HEK293 (cell line): ENCODE results near the gene PRAC1.

Experiments used
- ZNF174 ChIP-seq: fragments of 450-650 bp; formaldehyde crosslinking; IDR thresholded peaks from 2 replicates; pipeline ENCODE4 v1.5.0; 2017; ENCODE audit warnings: missing biosample characterization, mild to moderate bottlenecking, missing genetic modification characterization
- ZNF37A ChIP-seq: fragments of 450-650 bp; IDR thresholded peaks from 2 replicates; pipeline ENCODE4 v1.5.1; 2018; ENCODE audit warnings: missing biosample characterization, missing genetic modification characterization
- TF ChIP-seq, protein P1 (sequence below): fragments of 450-650 bp; formaldehyde crosslinking; IDR thresholded peaks from 2 replicates; pipeline ENCODE4 v1.5.1; 2016; ENCODE audit warnings: missing biosample characterization, missing genetic modification characterization
- TF ChIP-seq, protein P2 (sequence below): fragments of 450-650 bp; formaldehyde crosslinking; IDR thresholded peaks from 2 replicates; pipeline ENCODE4 v1.5.1; 2016; ENCODE audit warnings: missing biosample characterization, missing genetic modification characterization
- TF ChIP-seq, protein P3 (sequence below): fragments of 450-650 bp; formaldehyde crosslinking; IDR thresholded peaks from 2 replicates; pipeline ENCODE4 v1.5.1; 2017; ENCODE audit warnings: missing biosample characterization, missing genetic modification characterization

DNA sequence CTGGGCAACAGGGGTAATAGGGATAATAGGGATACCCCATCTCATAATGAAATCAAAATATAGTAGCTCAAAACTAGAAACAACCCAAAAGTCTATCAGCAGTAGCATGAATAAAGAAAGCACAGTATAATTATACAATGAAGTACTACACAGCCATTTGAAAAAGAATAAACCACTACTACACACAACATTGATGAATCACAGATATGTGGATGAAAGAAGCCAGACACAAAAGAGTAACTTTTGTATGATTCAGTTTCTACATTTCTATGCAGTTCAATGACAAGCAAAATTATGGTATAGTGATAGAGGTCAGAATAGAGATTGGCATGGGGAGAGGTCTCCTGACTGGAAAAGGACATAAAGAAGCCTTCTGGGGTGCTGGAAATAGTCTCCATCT is 9.0 kb upstream of the PRAC1 start:
- TF ChIP-seq, protein P1, sequence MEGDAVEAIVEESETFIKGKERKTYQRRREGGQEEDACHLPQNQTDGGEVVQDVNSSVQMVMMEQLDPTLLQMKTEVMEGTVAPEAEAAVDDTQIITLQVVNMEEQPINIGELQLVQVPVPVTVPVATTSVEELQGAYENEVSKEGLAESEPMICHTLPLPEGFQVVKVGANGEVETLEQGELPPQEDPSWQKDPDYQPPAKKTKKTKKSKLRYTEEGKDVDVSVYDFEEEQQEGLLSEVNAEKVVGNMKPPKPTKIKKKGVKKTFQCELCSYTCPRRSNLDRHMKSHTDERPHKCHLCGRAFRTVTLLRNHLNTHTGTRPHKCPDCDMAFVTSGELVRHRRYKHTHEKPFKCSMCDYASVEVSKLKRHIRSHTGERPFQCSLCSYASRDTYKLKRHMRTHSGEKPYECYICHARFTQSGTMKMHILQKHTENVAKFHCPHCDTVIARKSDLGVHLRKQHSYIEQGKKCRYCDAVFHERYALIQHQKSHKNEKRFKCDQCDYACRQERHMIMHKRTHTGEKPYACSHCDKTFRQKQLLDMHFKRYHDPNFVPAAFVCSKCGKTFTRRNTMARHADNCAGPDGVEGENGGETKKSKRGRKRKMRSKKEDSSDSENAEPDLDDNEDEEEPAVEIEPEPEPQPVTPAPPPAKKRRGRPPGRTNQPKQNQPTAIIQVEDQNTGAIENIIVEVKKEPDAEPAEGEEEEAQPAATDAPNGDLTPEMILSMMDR (tag by site-specific recombination) = no peak
- TF ChIP-seq, protein P2, sequence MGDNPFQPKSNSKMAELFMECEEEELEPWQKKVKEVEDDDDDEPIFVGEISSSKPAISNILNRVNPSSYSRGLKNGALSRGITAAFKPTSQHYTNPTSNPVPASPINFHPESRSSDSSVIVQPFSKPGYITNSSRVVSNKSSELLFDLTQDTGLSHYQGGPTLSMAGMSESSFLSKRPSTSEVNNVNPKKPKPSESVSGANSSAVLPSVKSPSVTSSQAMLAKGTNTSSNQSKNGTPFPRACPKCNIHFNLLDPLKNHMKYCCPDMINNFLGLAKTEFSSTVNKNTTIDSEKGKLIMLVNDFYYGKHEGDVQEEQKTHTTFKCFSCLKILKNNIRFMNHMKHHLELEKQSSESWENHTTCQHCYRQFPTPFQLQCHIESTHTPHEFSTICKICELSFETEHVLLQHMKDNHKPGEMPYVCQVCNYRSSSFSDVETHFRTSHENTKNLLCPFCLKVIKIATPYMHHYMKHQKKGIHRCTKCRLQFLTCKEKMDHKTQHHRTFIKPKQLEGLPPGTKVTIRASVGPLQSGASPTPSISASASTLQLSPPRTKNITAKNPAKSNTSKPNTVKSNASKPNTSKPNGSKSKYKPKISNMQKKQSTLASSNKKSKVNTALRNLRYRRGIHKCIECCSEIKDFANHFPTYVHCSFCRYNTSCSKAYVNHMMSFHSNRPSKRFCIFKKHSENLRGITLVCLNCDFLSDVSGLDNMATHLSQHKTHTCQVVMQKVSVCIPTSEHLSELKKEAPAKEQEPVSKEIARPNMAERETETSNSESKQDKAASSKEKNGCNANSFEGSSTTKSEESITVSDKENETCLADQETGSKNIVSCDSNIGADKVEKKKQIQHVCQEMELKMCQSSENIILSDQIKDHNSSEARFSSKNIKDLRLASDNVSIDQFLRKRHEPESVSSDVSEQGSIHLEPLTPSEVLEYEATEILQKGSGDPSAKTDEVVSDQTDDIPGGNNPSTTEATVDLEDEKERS (tag by site-specific recombination) = no peak
- no peak for TF ChIP-seq ZNF174 (tag by site-specific recombination)
- TF ChIP-seq ZNF37A (tag by site-specific recombination) = no peak
- TF ChIP-seq, protein P3, sequence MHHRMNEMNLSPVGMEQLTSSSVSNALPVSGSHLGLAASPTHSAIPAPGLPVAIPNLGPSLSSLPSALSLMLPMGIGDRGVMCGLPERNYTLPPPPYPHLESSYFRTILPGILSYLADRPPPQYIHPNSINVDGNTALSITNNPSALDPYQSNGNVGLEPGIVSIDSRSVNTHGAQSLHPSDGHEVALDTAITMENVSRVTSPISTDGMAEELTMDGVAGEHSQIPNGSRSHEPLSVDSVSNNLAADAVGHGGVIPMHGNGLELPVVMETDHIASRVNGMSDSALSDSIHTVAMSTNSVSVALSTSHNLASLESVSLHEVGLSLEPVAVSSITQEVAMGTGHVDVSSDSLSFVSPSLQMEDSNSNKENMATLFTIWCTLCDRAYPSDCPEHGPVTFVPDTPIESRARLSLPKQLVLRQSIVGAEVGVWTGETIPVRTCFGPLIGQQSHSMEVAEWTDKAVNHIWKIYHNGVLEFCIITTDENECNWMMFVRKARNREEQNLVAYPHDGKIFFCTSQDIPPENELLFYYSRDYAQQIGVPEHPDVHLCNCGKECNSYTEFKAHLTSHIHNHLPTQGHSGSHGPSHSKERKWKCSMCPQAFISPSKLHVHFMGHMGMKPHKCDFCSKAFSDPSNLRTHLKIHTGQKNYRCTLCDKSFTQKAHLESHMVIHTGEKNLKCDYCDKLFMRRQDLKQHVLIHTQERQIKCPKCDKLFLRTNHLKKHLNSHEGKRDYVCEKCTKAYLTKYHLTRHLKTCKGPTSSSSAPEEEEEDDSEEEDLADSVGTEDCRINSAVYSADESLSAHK = no peak
